GM19238 (cell line): ENCODE measurements around the gene MYO1F.
"Not testable (repeated sequence)": the region's sequence is repeated elsewhere in the genome, so short reads cannot be mapped to it uniquely, and the experiment has no call there.

Experiments used
- DNase-seq: peaks from one replicate; pipeline ENCODE4 v3.0.0; 2011; ENCODE audit warnings: low spot score; ENCODE audit not compliant: insufficient read length

MYO1F gene

GRCh38 chr19:8577247-8577646 lies at the start of gene MYO1F:
TSS of gene MYO1F (minus strand) at chr19:8577442. CDS start at chr19:8577309, 133 bp downstream.
- DNase-seq, result no peak

- no peak for DNase-seq
These were observed 49.6 kb upstream of the MYO1F start for GRCh38 chr19:8626842-8627241.

- not testable (repeated sequence) for DNase-seq
These were observed 45.6 kb upstream of the MYO1F start for GRCh38 chr19:8622886-8623285.

DNA sequence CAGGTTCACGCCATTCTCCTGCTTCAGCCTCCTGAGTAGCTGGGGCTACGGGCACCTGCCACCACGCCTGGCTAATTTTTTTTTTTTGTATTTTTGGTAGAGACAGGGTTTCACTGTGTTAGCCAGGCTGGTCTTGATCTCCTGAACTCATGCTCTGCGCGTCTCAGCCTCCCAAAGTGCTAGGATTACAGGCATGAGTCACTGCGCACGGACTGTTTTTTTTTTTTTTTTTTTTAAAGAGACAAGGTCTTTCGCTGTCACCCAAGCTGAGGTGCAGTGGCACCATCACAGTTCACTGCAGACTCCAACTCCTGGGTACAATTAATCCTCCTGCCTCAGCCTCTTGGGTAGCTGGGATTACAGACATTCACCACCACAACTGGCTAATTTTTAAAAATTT lies 41.5 kb upstream of the MYO1F start:
- no peak for DNase-seq

- DNase-seq, result no peak
These were observed 40.7 kb upstream of the MYO1F start for GRCh38 chr19:8617984-8618383.

DNA sequence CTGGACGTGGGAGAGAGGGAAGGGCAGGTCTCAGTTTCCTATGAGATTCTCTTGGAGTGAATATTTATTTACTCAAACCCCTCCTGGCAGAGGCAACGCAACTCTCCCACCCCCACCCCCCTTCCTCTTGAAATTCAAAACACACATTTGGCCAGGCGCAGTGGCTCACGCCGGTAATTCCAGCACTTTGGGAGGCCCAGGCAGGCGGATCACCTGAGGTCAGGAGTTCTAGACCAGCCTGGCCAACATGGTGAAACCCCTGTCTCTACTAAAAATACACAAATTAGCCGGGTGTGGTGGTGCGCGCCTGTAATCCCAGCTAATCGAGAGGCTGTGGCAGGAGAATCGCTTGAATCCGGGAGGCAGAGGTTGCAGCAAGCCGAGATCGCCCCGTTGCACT lies 40.1 kb upstream of the MYO1F start:
- not testable (repeated sequence) for DNase-seq

DNA sequence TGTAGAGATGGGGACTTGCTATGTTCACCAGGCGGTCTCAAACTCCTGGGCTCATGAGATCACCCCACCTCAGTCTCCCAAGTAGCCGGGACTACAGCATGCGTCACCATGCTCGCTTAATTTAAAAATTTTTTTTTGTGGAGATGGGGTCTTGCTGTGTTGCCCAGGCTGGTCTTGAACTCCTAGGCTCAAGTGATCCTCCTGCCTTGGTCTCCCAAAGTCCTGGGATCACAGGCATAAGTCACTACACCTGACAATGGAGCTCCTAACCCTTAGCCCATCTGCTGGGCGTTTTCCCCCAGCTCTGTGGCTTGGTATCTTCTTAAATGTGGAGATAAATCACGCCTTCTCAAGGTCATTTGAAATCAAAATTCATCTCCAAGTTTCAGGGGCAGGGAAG lies 39.6 kb upstream of the MYO1F start:
- DNase-seq, result no peak

GRCh38 chr19:8615813-8616596 lies 38.8 kb upstream of the MYO1F start:
- DNase-seq, result no peak

- no peak for DNase-seq
These were observed 37.8 kb upstream of the MYO1F start for GRCh38 chr19:8615024-8615423.

- DNase-seq, result no peak
These were observed 37.2 kb upstream of the MYO1F start for GRCh38 chr19:8614455-8614854.

DNA sequence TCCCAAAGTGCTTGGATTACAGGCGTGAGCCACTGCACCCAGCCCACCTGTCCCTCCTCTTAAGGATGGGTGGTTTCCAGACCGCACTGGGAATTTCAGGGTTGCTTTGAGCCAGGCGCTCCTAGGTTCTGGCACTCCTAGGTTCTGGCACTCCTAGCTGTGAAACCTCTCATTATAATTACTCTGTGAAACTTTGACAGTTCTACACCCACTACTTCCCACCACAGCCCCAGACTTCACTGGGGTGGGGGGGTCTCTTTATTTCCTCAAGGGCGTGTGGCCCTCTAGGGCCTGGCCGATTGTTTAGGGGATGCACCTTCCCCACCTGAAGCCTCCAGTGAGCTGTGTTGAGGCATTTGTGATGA lies 35.5 kb upstream of the MYO1F start:
- DNase-seq, result no peak

- DNase-seq, result no peak
These were observed 34.9 kb upstream of the MYO1F start for GRCh38 chr19:8611877-8612806.

DNA sequence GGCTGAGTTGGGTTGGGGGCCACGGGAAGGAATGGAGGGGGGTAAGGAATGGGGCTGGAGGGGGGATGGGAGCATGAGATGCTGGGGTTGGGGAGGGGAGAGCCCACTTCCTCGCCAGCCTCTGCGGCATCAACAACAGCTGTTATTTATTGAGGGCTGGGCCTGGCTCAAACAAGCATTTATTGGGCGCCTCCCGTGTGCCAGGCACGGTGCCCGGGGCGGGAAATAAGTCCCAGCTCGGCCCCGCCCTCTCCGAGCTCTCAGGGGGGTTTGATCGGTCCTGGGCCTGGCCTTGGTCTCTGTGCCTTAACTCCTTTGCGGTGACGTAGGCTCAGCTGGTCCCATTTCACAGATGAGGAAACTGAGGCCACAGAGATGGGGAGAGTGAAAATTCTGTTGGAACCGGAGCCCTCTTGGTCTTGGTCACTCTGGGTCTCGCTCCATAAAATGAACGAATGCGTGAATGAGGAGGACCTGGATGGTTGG lies 34.2 kb upstream of the MYO1F start:
- DNase-seq, result no peak

GRCh38 chr19:8610936-8611300 lies 33.7 kb upstream of the MYO1F start:
- DNase-seq, result no peak

DNA sequence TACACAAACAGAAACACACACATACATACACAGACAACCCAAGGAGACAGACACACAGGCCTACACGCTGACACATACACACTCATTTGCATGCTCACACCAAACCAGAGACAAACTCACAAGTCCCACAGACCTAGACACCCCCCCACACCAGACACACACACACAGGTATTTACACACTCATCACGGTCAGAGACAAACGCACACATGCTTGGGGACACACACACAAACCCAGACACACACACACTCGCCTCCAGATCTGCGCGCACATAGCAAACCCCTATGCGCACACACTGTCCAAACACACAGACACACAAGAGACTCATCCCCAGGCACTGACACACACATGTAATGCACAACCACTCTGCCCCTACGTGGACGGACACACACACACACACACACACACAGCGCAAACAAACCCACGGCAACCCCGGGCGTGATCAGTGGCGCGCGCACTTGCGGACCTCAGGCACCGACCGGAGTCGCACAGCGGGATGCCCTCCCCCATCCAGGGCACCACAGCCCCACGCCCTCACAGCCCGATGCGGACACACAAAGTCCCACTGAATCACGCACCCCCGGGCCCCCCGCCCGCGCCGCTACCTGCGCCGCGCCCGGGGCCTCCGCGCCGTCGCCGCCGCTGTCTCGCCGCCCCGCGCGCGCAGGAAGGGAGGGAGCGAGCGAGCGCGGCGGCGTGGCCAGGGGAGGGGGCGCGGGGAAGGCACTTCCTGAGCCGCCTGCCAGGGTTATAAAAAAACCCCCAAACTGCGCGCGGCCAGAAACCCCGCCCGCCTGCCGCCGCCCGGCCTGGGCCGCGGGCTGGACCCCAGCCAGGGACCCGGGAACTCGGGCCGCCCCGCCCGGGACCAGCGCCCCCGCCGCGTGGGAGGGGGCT lies 33.0 kb upstream of the MYO1F start, which contains the start of gene ADAMTS10:
TSS of gene ADAMTS10 (minus strand) at position 675 of the 895 bp plus-strand sequence. CDS start 5,005 bp downstream, outside the sequence.
- no peak for DNase-seq

- no peak for DNase-seq
These were observed 32.2 kb upstream of the MYO1F start for GRCh38 chr19:8609279-8610040.

DNA sequence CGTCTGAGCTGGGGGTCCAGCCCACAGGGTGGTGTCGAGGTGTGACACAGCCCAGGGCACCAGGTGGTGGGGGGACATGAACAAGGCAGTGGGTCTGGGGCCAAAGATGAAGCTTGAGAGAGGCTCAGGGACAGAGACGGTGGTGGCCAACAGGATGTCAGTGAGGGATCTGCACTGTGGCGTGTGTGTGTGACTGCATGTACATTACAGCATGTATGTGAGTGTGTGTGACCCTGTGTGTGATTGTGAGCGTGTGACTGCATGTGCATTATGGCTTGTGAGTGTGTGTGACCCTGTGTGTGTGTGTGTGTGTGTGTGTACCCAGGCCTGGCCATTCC lies 31.7 kb upstream of the MYO1F start:
- DNase-seq, result no peak

DNA sequence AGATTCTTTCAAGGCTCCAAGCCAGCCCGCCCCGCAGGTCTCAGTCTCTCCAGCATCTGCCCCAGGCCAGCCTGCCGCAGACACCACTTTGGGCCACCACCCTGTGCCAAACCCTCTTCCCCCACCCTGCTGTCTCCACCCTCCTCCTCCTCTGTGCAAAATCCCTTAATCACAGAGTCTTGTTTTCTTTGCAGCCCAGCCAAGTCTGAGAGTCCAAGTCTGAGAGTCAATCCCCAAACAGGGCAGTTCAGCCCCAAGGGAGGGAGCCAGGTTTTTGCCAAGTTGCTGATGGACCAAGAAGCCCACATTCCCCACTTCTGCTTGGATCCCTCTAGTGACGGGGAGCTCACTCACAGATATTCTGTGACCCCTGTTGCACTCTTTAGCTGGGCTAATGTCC lies 30.1 kb upstream of the MYO1F start:
- DNase-seq, result no peak

GRCh38 chr19:8605514-8605913 lies 28.3 kb upstream of the MYO1F start:
- no peak for DNase-seq

DNA sequence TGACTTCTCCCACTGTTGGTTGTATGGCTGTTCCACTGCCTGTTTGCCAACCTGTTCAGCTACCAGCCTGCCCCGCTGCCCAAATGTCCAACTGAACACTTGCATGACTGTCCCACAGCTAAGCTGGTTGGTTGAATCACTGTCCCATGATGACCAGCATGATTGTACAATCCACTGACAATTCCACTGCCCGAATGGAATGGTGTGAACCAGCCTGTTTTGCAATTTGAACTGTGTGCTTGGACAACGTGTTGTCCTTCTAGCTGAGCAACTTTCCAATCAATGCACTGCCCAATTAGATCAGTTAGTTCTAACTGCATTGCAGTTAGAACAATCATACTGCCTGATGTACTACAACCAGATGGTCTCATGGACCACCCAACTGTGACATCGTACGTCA lies 24.6 kb upstream of the MYO1F start:
- no peak for DNase-seq

GRCh38 chr19:8600816-8601215 lies 23.6 kb upstream of the MYO1F start:
- DNase-seq, result no peak
